Calu3 (cell line): Measurements from ENCODE around the gene GPR35. TPM values are rescaled to one million over a fixed set of nuclear protein-coding genes. Genes with fewer than 3 reads are reported as not detected.

ENCODE experiments used
- BruUV-seq: library from RNA; stranded (reverse); fragments of 400-500 nt; replicated peaks from 2 replicates; lab custom pipeline; 2021; lab: Mats Ljungman, UMichigan
- CTCF ChIA-PET: fragments of 300-600 bp; sonication (Branson Sonifier 250); formaldehyde crosslinking; loops from one replicate; lab custom pipeline; 2022; ENCODE audit warnings: antibody characterized with exemption; lab: Charles Lee
- DNase-seq: peaks from one replicate; pipeline ENCODE4 v3.0.0; 2022
- H3K27ac Mint-ChIP-seq: one replicate; pipeline ENCODE4 v1.8.0; 2022; ENCODE audit warnings: mixed read lengths; ENCODE audit not compliant: unreplicated experiment
- H3K27me3 Mint-ChIP-seq: one replicate; pipeline ENCODE4 v1.8.0; 2022; ENCODE audit warnings: mixed read lengths; ENCODE audit not compliant: unreplicated experiment
- H3K36me3 Mint-ChIP-seq: one replicate; pipeline ENCODE4 v1.8.0; 2022; ENCODE audit warnings: mild to moderate bottlenecking, moderate library complexity, mixed read lengths; ENCODE audit not compliant: insufficient read depth, unreplicated experiment
- H3K4me1 Mint-ChIP-seq: one replicate; pipeline ENCODE4 v1.8.0; 2022; ENCODE audit warnings: mild to moderate bottlenecking, low read depth, mixed read lengths; ENCODE audit not compliant: unreplicated experiment
- H3K4me3 Mint-ChIP-seq: one replicate; pipeline ENCODE4 v1.8.0; 2022; ENCODE audit warnings: mild to moderate bottlenecking, low read depth, moderate library complexity, mixed read lengths; ENCODE audit not compliant: unreplicated experiment
- H3K9me3 Mint-ChIP-seq: one replicate; pipeline ENCODE4 v1.8.0; 2022; ENCODE audit warnings: low read depth, mixed read lengths; ENCODE audit not compliant: unreplicated experiment
- CTCF ChIP-seq: fragments of 200-600 bp; IDR thresholded peaks from one replicate; pipeline ENCODE4 v1.8.0; 2022; ENCODE audit warnings: antibody characterized with exemption; ENCODE audit not compliant: unreplicated experiment
- intact Hi-C: fragments of 100-400 bp; cut with micrococcal nuclease; formaldehyde crosslinking; loops from one replicate; pipeline ENCODE4 v1.10.0; 2022; ENCODE audit not compliant: unreplicated experiment
- total RNA-seq: library from RNA; stranded (reverse); gene quantifications from 2 replicates; pipeline ENCODE4 v1.2.3, GENCODE V29; 2022

GPR35 gene
- total RNA-seq, 1 experiment from 2014 or later: 40.3 TPM

- Mint-ChIP-seq H3K36me3 (peaks cover 4% of the 10 kb centered on the region), H3K27me3 (no peaks in the 10 kb centered on the region), H3K4me3 (no peak overlapping the region), H3K9me3 (no peaks in the 10 kb centered on the region), H3K4me1 (peaks cover 2% of the 10 kb centered on the region), H3K27ac (no peak overlapping the region)
- intact Hi-C loops: no loop called here
- DNase-seq: no peak
- no peak for TF ChIP-seq CTCF
- CTCF ChIA-PET: no interaction called here
- BruUV-seq: no TSS peak
Observed at GRCh38 chr2:240593703-240594451, 31.4 kb upstream of the GPR35 start.

GRCh38 chr2:240594511-240595380, 30.5 kb upstream of the GPR35 start:
- Mint-ChIP-seq H3K4me3 (no peak overlapping the region), H3K9me3 (no peaks in the 10 kb centered on the region), H3K27me3 (no peaks in the 10 kb centered on the region), H3K36me3 (peaks cover 4% of the 10 kb centered on the region), H3K27ac (no peak overlapping the region), H3K4me1 (no peaks in the 10 kb centered on the region)
- CTCF ChIA-PET: no interaction called here
- DNase-seq: no peak
- TF ChIP-seq CTCF: no peak
- no TSS peak for BruUV-seq
- intact Hi-C loops: no loop called here

GRCh38 chr2:240595381-240596079, 29.8 kb upstream of the GPR35 start:
- no peak for DNase-seq
- H3K9me3 Mint-ChIP-seq: no peaks in the 10 kb centered on the region
- H3K27me3 Mint-ChIP-seq: no peaks in the 10 kb centered on the region
- intact Hi-C loops: no loop called here
- no peak for TF ChIP-seq CTCF
- H3K27ac Mint-ChIP-seq: no peak overlapping the region
- no peaks in the 10 kb centered on the region for H3K4me1 Mint-ChIP-seq
- CTCF ChIA-PET: no interaction called here
- H3K4me3 Mint-ChIP-seq: no peak overlapping the region
- no TSS peak for BruUV-seq
- H3K36me3 Mint-ChIP-seq: peaks cover 4% of the 10 kb centered on the region

GRCh38 chr2:240596080-240596460, 29.2 kb upstream of the GPR35 start:
- CTCF ChIA-PET: no interaction called here
- no TSS peak for BruUV-seq
- intact Hi-C loops: no loop called here
- no peak for DNase-seq
- Mint-ChIP-seq H3K36me3 (peaks cover 4% of the 10 kb centered on the region), H3K27me3 (no peaks in the 10 kb centered on the region), H3K4me3 (no peak overlapping the region), H3K4me1 (no peaks in the 10 kb centered on the region), H3K9me3 (no peaks in the 10 kb centered on the region), H3K27ac (no peak overlapping the region)
- no peak for TF ChIP-seq CTCF
